NCI-H1436 treated with DMSO at 0.1 percent for 48 hours (cell line): ENCODE data around the gene OR10H4.
"Not testable (repeated sequence)": the region's sequence is repeated elsewhere in the genome, so short reads cannot be mapped to it uniquely, and the experiment has no call there.

Source experiments
- DNase-seq: peaks from one replicate; lab custom pipeline; 2025; lab: John Stamatoyannopoulos, UW

OR10H4 gene

DNA sequence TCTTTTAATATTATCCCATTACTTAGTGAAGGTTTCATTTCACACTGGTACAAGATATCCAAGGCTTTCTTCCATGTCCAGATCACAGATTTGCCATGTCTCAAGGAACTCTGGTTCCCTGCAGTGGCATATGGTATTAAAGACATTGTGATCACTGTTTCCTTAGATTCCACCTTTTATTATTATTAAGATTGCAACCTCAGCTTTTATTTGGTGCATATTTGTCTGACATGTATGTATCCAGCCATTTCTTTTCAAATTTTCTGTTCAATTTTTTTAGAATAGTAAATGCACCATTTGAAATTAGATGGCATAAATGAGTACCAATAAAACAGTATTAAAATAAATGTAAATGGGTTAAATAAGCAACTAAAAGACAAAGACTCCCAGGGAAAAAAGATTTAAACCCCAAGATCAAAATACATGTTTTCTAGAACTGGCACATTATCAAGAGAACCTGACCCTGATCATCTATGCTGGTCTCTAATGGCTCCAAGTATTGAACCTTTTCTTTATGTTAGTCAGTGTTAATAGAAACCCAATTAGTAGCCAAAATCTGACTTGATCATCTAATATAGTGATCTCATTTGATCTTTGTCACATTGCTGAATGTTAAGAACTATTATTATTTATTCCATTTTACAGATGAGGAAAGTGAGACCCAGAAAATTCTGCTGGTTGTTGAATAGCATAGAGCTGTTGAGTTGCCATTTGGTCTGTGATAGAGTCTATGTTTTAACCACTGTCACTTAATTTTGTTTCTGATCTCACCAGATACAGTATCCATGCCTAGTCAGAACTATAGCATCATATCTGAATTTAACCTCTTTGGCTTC, at the start of gene OR10H4:
Gene OR10H4 (plus strand): TSS at position 786 of the 836 bp plus-strand sequence. CDS start 0 bp downstream, at position 786.
- DNase-seq = no peak

GRCh38 chr19:15899561-15899960, 49.2 kb upstream of the OR10H4 start:
- not testable (repeated sequence) for DNase-seq

DNA sequence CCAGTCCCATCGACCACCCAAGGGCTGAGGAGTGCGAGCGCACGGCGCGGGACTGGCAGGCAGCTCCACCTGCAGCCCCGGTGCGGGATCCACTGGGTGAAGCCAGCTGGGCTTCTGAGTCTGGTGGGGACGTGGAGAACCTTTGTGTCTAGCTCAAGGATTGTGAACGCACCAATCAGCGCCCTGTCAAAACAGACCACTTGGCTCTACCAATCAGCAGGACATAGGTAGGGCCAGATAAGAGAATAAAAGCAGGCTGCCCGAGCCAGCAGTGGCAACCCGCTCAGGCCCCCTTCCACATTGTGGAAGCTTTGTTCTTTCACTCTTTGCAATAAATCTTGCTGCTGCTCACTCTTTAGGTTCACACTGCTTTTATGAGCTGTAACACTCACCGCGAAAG, 48.8 kb upstream of the OR10H4 start:
- DNase-seq = not testable (repeated sequence)

DNA sequence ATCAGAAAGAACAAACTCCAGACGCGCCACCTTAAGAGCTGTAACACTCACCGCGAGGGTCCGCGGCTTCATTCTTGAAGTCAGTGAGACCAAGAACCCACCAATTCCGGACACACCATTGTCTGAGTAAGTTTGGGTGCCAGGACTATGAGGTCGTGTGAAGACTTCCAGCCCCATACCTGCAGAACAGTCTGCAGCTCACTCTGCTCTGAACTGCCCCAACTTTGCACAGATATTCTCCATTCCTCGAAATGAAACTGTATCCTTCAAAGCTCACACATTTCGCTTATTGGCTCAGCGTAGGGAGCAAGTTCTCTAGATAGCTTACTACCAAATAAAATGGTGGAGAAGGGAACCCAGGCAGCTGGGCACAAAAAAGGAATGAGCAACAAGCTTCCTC, 48.3 kb upstream of the OR10H4 start:
- no peak for DNase-seq

DNA sequence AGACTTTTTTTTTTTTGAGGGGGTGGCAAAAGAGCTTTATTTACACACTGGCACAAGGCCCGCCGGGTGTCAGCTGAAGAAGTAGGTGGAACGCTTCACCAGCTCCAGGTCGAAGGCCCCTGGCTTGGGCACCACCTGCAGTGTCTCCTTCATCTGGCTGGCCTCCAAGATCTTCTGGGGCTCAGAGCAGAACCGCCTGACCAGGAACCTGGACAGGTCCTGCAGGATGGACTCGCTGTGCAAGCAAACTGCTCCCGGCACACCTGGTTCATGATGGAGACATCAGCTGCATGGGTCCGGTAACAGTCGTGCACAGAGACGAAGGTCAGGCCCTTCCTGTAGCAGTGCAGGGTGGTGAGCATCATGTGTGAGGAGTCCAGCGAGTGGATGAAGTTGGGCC, 46.6 kb upstream of the OR10H4 start:
- no peak for DNase-seq

GRCh38 chr19:15902898-15903297, 45.9 kb upstream of the OR10H4 start:
- not testable (repeated sequence) for DNase-seq

DNA sequence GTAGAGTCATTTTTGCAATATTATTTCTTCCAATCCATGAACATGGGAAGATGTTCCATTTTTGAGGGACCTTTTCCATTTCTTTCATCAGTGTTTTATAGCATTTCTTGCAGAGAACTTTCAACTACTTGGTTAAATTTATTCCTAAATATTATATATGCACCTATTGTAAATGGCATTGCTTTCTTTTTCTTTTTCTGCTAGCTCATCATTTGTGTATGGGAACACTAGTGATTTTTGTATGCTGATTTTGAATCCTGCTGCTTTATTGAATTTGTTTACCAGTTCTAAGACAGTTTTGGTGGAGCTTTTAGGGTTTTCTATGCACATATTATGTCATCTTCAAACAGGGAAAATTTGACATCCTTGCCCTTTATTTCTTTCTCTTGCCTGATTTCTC, 43.8 kb upstream of the OR10H4 start:
- no peak for DNase-seq

DNA sequence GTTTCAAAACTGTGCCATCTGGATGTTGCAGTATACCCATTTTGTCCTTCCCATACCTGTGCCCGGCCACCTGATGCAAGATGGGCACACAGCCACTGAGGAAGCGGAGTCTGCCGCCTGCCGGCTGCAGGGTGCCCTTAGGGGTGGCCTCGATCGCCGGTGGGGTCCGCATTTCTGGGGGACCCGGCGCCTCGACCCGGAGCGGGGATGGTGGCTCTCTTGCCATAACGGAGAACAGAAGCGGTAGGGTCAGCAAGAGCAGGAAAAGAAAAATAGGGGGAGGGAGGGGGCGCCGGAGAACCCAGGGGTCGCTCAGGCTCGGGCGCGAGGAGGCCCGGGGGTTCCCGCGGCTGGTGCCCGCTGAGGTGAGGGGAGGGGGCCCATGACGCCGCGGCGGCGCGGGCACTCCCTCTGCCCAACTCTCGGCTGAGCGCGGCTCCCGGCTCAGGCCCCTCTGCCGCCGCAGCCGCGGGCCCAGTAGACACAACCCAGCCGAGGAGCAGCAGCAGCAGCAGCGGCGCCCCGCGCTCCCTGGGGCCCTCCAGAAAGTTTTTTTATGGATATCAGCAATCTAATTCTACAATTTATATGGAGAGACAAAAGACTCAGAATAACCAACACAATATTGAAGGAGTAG, 37.1 kb upstream of the OR10H4 start:
- no peak for DNase-seq

GRCh38 chr19:15913384-15913783, 35.4 kb upstream of the OR10H4 start:
- no peak for DNase-seq

DNA sequence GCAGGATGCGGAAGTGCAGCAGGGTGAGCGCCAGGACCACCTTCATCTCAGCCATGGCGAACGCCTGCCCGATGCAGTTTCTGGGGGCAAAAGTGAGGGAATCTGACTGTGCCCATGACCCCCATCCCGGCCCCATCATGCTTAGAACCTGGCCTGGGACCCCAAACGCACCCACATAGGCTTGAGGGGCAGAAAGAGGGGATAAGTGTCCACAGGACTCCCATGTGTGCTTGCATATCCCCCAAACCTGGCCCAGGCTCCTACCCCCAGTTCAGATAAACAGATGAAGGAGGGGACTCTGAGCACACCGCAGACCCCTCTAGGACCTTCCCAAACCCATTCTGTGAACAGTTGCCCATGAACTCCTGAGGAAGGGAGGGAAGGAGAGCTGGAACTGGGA, 35.0 kb upstream of the OR10H4 start:
- no peak for DNase-seq

DNA sequence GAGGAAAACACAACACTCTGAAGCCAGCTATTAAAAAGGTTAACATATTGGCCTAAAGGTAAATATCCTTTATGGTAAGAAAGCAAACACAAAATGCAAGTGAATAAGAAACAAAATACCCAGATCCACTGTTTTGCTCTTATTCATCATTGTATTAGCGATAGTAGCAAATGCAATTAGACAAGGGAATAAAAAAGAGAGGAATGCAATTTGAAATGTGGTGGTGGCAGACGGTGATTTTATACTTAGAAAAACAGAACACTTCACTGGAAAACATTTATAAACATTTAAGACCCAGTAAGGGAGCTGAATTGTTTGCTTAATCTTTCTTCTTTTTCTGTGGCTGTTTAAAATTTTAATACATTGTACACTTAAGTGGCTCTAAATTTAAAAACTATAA, 33.7 kb upstream of the OR10H4 start:
- DNase-seq = no peak

DNA sequence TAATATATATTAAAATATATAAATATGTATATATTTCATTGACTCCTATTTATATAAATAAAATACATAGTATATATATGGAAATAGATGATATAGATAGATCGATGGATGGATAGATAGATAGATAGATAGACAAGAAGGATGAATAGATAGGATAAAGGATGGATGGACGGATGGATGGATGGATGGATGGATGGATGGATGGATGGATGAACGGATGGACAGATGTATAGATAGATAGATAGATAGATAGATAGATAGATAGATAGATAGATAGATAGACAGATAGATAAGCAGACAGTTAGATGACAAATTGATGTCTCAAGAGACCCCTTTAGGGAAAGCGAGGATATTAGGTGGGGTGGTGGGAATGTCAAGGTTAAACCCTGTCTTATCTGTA, 29.6 kb upstream of the OR10H4 start:
- no peak for DNase-seq

- no peak for DNase-seq
These were observed 26.8 kb upstream of the OR10H4 start for GRCh38 chr19:15922021-15922420.

DNA sequence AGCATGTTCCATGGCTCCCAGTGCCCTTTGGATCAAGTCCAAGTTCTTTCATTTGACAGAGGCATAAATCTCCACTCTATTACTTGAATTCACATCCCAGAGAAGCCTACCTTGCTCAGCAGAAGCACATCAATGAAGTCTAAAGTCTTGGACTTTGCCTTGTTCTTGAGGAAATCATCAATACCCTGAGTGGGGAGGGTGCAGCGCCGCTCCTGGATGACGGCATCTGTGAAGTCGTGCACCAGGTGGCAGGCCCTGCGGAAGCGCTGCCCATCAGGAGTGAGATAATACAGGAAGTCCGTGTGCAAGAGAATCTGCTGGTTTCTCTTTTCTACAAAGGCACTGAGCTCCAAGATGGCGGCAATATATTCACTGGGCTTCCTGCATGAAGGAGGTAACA, 25.1 kb upstream of the OR10H4 start:
- no peak for DNase-seq

DNA sequence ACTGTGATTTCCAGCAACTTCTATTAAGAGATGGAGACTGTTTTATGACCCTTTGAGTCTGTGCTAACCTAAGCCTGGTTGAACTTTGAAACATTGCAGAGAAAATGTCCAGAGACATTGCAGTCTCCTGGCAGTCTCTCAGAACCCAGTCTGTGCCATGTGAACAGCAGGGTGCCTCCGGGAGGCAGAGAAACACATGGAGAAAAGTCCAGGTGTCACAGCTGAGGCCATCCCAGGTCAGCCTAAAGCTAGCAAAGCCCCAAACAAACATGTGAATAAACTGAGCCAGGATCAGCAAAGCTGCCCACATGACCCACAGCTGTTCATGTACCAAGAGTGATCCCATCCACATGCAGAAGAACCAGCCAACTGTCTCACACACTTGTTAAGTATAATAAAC, 22.3 kb upstream of the OR10H4 start:
- DNase-seq = no peak

DNA sequence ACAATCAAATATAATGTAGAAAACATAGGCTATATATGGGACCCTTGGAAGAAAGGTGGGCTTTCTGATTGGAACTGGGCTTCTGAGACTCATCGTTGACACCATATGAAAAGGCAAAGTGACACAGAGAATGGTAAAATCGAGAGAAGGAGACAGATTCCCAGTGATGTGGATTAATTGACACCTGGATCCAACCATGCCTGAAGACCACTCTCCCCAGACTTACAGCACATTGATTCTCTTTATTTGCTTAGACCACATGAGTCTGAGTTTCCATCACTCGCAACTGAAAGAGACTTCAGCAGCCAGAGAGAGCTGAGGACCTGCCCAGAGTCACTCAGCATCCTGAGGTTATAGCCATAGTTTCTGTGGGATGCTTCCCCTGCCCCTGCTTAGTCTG, 20.5 kb upstream of the OR10H4 start:
- no peak for DNase-seq

DNA sequence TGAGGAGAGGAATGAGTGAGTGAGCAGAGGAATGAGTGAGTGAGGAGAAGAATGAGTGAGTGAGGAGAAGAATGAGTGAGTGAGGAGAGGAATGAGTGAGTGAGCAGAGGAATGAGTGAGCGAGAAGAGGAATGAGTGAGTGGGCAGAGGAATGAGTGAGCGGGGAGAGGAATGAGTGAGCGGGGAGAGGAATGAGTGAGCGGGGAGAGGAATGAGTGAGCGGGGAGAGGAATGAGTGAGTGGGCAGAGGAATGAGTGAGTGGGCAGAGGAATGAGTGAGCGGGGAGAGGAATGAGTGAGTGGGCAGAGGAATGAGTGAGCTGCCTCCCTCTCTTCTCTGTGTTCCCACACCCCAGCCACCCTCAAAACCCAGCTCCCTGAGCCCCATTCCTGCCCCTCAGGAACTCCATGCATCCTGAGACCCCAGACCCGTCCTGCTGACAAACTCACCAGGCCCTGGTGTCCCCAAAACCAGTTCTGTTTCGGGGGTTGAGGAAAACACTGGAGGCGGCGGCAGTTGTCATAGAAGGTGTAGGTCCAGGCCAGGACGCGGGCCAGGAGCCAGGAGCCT, 15.0 kb upstream of the OR10H4 start:
- not testable (repeated sequence) for DNase-seq

DNA sequence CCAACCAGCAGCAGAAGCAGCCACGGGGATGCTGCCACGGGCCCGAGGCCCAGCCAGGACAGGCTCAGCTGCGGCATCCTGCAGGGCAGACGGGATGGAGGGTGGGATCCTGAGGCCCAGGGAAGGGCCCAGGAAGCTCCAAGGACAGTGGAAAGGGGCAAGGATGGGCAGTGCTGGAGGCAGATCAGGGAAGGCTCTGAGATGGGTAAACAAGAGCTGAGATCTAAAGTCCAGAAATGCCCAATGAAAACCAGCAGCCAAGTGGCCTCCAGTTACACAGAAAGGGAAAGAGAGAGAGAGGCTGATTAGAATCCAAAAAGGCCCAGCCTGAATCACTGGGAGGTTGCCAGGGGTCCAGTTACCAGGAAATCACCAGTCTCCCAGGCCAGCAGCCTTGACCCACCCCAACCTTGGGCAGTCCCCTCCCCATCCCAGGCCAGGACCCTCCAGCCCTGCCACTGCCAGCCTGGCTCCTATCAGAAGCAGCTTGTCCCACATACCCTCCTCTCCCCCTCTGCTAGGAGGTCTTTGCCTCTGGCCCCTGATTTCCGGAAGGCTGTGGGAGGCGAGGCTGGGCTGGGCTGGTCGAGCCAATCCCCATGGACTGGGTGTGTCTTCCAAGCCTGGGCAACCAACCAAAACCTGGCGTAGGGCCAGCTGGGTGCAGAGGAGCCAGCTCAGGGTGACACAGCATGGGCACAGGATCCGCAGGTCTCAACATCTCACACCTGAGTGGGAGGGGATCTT, 14.3 kb upstream of the OR10H4 start, which contains the start of gene CYP4F11:
Gene CYP4F11 (minus strand): TSS at position 198 of the 747 bp plus-strand sequence. CDS start 121 bp downstream, at position 77.
- DNase-seq = no peak

DNA sequence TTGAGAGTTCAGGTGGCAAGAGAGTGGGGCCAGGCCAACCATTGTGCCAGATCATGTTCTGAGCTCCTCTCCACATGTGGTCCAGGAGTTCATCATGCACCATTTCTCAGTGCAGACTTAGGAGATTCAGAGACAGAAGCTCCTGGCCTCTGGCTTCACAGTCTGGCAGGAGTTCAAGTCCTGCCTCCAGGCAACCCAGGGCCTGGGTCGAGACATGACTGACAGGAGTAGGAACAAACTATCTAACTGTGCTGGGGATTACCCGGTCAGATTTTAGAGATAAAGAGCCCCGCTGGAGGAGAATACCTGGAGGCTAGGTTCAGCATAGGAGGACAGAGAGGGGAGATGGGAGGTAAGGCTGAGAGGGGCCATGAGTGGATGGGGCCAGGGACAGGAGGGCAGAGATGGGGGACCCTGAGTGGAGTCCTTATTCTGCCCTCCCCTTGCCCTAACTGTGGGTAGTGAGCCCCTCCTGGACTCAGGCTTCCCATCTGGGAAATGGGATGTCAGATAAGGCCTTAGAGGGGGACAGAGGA, 13.6 kb upstream of the OR10H4 start:
- DNase-seq = no peak

DNA sequence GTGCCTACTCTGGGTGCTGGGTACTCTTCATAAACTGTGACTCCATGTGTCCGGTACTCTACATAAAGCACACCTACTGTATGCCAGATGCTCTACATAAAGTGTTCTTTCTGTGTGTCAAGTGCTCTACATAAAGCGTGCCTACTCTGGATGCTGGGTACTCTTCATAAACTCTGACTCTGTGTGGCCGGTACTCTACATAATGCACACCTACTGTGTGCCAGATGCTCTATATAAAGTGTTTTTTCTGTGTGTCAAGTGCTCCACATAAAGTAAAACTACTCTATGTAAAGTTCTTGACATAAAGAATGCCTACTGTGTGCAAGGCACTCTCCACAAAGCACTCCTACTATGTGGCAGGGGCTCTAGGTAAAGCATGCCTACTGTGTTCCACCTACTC, 12.6 kb upstream of the OR10H4 start:
- DNase-seq = no peak

DNA sequence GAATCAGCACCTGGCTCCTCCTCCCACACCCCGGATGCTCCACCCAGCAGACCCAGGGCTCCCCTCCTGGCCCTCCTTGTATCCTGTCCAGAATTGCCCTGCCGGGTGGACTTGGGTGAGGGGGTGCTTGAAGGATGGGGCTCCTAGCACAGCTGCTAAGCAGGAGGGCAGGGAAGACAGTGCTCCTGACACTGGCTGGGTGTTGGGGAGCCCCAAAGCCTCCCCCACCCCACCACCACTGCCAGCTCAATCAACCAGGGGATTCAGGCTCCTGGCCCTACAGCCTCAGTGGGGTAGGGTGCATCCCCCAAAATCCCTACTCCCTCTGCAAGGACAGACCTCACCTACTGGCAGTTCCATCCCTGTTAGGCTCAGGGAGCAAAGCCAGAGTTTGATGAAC, 11.9 kb upstream of the OR10H4 start:
- DNase-seq = no peak

DNA sequence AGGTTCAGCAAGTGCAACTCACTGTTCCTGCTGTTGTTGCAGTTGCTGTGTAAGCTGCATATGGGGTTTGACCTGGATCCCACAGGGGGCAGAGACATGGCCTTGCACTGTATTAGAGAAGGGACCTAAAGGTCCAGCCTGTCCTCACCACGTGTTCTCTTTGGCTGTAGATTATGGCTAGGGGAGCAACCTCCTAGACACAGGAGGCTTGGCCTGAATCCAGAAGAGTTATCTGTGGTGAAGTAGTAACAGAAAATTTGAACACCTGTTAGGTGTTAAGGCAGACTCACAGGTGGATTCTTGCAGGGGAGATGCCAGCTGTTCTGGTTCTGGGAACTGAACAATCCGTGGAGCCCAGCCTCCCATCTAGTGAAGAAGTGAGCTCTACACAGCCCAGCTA, 11.0 kb upstream of the OR10H4 start:
- no peak for DNase-seq
